ENCODE data around the gene ZC3H12C.

ZC3H12C gene

DNA sequence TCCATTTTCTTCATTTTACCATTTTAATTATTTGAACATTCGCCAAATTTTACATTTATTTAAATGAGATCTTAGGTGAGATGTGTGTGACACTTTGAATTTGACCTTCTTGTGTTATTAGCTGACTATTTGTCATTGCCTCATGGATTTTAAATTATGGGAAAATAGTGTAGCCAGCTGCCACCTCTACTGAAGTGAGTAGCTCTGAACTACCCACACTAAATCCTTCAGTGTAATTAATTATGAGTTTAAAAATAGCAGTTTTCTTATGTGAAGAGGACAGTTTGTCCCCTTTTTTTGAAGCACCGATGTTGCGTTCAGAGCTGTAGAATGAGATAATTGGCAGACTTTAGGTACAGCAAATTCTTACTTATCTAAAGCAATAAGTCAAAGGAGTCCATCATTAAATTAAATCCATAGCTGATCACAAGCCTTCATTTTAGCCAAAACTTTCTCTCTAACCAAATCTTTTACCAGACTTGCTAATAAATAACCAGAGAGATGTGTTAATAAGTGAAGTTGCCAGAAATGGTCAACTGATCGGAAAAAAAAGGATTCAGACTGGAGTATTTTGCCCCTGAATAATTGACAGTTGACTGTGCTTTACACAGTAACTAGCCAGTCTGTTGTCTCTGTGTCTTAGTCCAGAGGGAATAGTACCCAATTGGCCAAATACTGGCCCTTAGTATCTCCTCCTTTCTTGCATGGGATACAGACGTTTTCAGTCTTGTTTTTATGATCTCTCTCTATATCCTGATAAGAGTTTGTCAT, 75.0 kb downstream of the ZC3H12C start:
- TF ChIP-seq, protein P1, sequence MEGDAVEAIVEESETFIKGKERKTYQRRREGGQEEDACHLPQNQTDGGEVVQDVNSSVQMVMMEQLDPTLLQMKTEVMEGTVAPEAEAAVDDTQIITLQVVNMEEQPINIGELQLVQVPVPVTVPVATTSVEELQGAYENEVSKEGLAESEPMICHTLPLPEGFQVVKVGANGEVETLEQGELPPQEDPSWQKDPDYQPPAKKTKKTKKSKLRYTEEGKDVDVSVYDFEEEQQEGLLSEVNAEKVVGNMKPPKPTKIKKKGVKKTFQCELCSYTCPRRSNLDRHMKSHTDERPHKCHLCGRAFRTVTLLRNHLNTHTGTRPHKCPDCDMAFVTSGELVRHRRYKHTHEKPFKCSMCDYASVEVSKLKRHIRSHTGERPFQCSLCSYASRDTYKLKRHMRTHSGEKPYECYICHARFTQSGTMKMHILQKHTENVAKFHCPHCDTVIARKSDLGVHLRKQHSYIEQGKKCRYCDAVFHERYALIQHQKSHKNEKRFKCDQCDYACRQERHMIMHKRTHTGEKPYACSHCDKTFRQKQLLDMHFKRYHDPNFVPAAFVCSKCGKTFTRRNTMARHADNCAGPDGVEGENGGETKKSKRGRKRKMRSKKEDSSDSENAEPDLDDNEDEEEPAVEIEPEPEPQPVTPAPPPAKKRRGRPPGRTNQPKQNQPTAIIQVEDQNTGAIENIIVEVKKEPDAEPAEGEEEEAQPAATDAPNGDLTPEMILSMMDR (IDR thresholded peaks at IDR 0.05; ENCODE audit: insufficient read depth, low read depth, low read length, missing control alignments): no peak
- no peak overlapping the region for H3K4me3 ChIP-seq (ENCODE audit: low read depth, low read length)
- no peak for DNase-seq (ENCODE audit: low read depth)

DNA sequence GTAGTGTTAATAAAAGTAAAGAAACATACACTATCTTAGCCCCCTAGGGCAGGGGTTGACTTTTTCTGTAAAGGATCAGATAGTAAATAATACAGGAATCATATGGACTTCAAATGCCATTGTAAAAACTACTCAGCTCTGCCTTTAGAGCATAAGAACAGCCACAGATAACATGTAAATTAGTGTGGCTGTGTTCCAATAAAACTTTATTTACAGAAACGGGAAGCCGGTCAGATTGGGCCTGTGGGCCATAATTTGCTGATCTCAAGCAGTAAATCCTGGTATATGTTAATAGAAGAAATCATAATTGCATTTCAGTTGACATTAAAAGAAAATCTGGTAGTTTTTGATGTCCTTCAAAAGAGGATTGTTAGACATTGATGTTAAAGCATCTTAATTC, 76.5 kb downstream of the ZC3H12C start:
- H3K4me3 ChIP-seq (ENCODE audit: low read depth, low read length): no peak overlapping the region
- no peak for DNase-seq (ENCODE audit: low read depth)
- TF ChIP-seq, protein P1 (IDR thresholded peaks at IDR 0.05; ENCODE audit: insufficient read depth, low read depth, low read length, missing control alignments): no peak

DNA sequence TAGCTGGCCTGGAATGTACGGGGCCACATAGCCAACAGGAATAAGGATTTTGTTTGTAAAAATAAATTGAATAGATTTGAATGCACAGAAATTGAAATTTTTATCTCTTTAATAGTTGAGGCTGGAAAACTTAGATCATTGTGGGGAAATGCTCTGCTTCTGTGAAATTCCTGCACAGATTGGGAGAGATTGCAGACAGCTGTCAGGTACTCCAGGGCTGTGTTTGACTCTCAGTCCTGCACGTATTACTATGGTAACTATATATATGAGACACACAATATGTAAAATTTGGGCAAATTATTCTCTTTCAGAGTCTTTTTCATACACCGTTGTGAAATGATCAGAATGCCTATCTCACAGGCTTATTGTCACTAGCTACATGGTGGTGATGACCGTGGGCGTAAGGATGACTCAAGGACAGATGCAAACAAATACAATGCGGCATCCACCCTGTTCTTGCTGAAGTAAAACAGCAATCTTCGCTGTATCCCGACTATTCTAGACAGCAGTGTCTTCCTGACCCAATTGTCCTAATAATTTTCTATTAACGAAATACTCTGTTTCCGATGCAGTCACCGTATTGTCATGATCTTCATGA, 79.4 kb downstream of the ZC3H12C start:
- DNase-seq (ENCODE audit: low read depth): no peak
- no peak overlapping the region for H3K4me3 ChIP-seq (ENCODE audit: low read depth, low read length)
- TF ChIP-seq, protein P1 (IDR thresholded peaks at IDR 0.05; ENCODE audit: insufficient read depth, low read depth, low read length, missing control alignments): no peak

DNA sequence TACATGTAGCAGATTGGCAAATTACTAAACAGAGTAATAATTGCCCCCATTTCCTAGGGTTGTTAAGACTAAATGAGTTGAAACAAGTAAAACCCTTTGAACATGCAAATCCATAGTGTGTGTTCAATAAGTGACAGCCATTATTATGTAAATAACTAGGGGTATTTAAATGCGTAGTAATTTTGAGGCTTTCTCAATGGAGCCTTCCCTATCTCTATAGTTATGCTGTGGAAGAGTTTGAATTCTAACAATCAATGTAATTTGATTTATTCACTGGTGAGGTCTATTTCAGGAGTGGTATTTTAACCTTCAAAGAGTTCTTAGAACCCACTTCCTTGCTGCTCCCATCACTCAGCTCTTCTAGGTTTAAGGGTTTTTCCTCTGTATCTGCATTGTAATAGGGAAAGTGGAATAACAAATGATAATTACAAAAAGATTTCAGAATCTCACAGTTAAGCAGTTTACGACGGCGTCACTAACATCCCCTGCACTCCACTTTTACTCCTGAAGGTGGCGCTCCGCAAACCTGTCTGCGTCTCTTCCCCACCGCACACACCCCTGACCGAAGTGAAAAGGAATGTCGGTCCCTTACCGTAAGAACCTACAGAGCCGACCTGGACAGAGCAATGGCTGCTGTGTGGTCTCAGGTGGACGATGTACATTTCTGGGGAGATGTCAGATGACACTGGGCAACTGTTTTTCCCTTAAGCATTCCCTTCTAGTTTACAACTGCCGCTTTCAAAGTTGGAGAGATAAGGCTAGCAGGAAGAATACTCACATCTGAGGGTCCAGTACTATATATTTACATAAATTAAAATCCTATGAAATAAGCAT, 80.8 kb downstream of the ZC3H12C start:
- TF ChIP-seq, protein P1 (IDR thresholded peaks at IDR 0.05; ENCODE audit: insufficient read depth, low read depth, low read length, missing control alignments): peak; percentile 82
- no peak overlapping the region for H3K4me3 ChIP-seq (ENCODE audit: low read depth, low read length)
- DNase-seq (ENCODE audit: low read depth): peak; percentile 68

DNA sequence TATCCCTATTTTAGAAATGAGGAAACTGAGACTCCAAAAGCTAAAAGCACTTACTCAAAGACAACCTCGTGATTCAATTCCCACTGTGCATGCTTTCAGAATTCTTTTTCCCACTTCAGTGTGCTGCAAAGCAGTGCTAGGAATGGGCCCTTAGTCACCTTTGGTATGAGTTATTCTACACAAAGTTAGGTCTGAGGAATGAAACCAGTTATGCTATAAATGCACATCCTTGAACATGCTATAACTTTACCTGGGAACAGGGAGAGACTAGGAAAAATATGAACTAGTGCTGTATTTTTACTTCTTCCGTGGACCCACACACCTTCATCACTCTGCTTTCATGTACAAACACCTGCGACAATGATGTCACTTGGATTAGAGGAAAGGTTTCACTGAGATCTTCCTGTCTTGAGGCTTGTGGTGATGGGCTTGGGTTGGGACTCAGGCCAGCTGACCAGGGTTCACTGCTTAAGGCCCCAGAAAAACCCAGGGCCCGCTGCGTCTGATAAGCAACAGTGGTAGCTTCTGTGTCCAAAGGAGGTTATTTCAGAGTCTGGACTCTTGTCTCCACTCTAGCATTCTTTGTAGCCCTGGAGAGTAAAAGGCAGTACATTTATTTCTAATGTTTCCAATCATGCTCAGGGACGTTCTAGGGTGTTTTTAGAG, 81.6 kb downstream of the ZC3H12C start:
- no peak overlapping the region for H3K4me3 ChIP-seq (ENCODE audit: low read depth, low read length)
- TF ChIP-seq, protein P1 (IDR thresholded peaks at IDR 0.05; ENCODE audit: insufficient read depth, low read depth, low read length, missing control alignments): no peak
- no peak for DNase-seq (ENCODE audit: low read depth)

DNA sequence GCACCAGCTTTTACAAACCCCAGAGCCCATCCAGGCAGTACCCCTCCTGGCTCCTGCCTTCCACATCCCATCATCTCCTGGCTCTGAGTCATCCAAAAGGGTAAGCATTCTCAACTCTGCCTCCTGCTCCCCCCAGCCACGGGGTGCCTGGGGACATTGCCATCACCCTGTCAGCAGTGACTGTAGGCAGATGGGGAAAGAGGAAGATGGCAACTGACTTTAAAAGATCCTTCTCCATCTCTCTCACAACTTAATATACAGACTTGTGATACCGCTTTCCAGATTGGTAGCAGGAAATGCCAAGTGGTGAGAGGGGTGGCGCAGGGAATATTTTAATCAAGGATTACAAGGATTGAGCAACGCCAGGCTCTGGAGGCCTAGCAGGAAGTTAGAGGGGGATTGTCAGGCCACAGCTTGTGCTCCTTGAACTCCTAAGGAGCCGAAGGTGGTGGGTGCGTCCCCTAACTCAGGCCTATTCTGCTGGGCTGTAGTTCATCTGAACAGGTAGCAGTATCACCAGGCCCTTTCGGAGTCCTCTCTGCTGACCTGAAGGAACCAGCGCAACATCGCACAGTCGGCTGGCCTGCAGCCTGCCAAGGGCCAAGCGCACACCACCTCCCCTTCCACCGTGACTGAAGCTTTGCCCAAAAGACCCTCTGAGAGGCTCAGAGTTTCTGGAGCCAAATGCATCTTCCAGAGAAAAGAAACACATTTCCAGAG, 83.3 kb downstream of the ZC3H12C start:
- no peak for DNase-seq (ENCODE audit: low read depth)
- no peak overlapping the region for H3K4me3 ChIP-seq (ENCODE audit: low read depth, low read length)
- TF ChIP-seq, protein P1 (IDR thresholded peaks at IDR 0.05; ENCODE audit: insufficient read depth, low read depth, low read length, missing control alignments): no peak

All from GM12865 (cell line).